Fibroblast of pulmonary artery (primary cell): Measurements from ENCODE around the gene ASL.

Experiments
- DNase-seq: peaks from one replicate; pipeline ENCODE4 v3.0.0-alpha.2; 2010; ENCODE audit warnings: low read depth
- H3K4me3 ChIP-seq: replicated peaks from 2 replicates; pipeline ENCODE4 v1.5.1; 2011; ENCODE audit warnings: low read depth, mild to moderate bottlenecking, control low read depth, low read length, moderate library complexity
- CTCF ChIP-seq: IDR thresholded peaks from 2 replicates; pipeline ENCODE4 v1.5.1; 2011; ENCODE audit warnings: mild to moderate bottlenecking, control low read depth, low read length, inconsistent platforms; ENCODE audit errors: missing control alignments

ASL gene

GRCh38 chr7:66082083-66082482 lies 6.5 kb downstream of the ASL start:
- TF ChIP-seq CTCF = no peak
- DNase-seq = no peak
- H3K4me3 ChIP-seq = no peak overlapping the region

GRCh38 chr7:66082886-66083415 lies 7.3 kb downstream of the ASL start:
- DNase-seq = no peak
- TF ChIP-seq CTCF = no peak
- no peak overlapping the region for H3K4me3 ChIP-seq

- peak; percentile 4 for TF ChIP-seq CTCF
- DNase-seq = no peak
- H3K4me3 ChIP-seq = no peak overlapping the region
Observed at GRCh38 chr7:66083677-66084076, 8.1 kb downstream of the ASL start.

- DNase-seq = no peak
- H3K4me3 ChIP-seq = no peak overlapping the region
- TF ChIP-seq CTCF = no peak
Observed at GRCh38 chr7:66088861-66089838, 13.5 kb downstream of the ASL start.

- DNase-seq = no peak
- TF ChIP-seq CTCF = no peak
- no peak overlapping the region for H3K4me3 ChIP-seq
Observed at GRCh38 chr7:66092654-66093053, 17.0 kb downstream of the ASL start.

- no peak overlapping the region for H3K4me3 ChIP-seq
- TF ChIP-seq CTCF = no peak
- no peak for DNase-seq
Observed at GRCh38 chr7:66095010-66095409, 19.4 kb downstream of the ASL start.
